ENCODE measurements around the gene MYO18B. TPM values are rescaled to one million over a fixed set of nuclear protein-coding genes. Genes with fewer than 3 reads are reported as not detected.

The MYO18B gene
- total and polyA plus RNA-seq, 2 donors (not counting 3 experiments of a cell fraction or from before 2014, with no cell fraction given), result 0.01 TPM; not detected in 1

GRCh38 chr22:26031641-26032040, 289.7 kb downstream of the MYO18B start:
- no peak for FAIRE-seq

GRCh38 chr22:26033071-26033470, 291.1 kb downstream of the MYO18B start:
- TF ChIP-seq POLR2AphosphoS5 (IDR thresholded peaks at IDR 0.05; ENCODE audit: insufficient read depth, low read depth, low read length) (no peak), POLR2A (IDR thresholded peaks at IDR 0.05; ENCODE audit: low read depth, low read length) (no peak), FOS (IDR thresholded peaks at IDR 0.05; ENCODE audit: borderline replicate concordance, insufficient read depth, low read length) (no peak), JUN (IDR thresholded peaks at IDR 0.05; ENCODE audit: borderline replicate concordance, insufficient read depth, insufficient read length, low read depth) (no peak), CTCF (IDR thresholded peaks at IDR 0.05; ENCODE audit: extremely low read depth in 1 of 2, insufficient read depth in 1 of 2, low read depth in 1 of 2, low read length in 2 of 2) (no peak), MYC (IDR thresholded peaks at IDR 0.05; ENCODE audit: low read depth, low read length) (no peak), MAX (IDR thresholded peaks at IDR 0.05; ENCODE audit: insufficient read depth, insufficient read length) (no peak), EZH2 (IDR thresholded peaks at IDR 0.05; ENCODE audit: borderline replicate concordance, low read depth, low read length, severe bottlenecking) (no peak), GATA2 (IDR thresholded peaks at IDR 0.05; ENCODE audit: insufficient read depth, insufficient read length, low read depth, low read length) (no peak)
- dilution Hi-C loops (cut with MboI; ENCODE audit: extremely low pct_ligation_motif_present, low sequenced_read_pairs) (no loop called here), intact Hi-C loops (cut with micrococcal nuclease) (no loop called here)
- Histone ChIP-seq H3K27ac (ENCODE audit: insufficient read depth, low read depth, low read length) (no peak overlapping the region), H3K27me3 (ENCODE audit: control insufficient read depth in 2 of 2, insufficient read depth in 2 of 2, low read length in 2 of 2) (no peaks in the 10 kb centered on the region), H3K4me2 (ENCODE audit: insufficient read depth, low read length) (no peak overlapping the region), H3K9me1 (replicated peaks; ENCODE audit: control insufficient read depth, extremely low read depth, insufficient read depth, low read length) (no peaks in the 10 kb centered on the region), H2AFZ (ENCODE audit: low read depth, low read length) (no peak overlapping the region), H3K4me3 (replicated peaks in 1 of 3; ENCODE audit: insufficient read depth in 1 of 3, low read depth in 1 of 3, low read length in 3 of 3) (no peak overlapping the region), H3K4me1 (ENCODE audit: control insufficient read depth, extremely low read depth, insufficient read depth, low read length) (no peaks in the 10 kb centered on the region), H4K20me1 (replicated peaks; ENCODE audit: control insufficient read depth, extremely low read depth, insufficient read depth, low read length) (no peaks in the 10 kb centered on the region), H3K9me3 (replicated peaks; ENCODE audit: control insufficient read depth, insufficient read depth, low read length) (peaks cover 21% of the 10 kb centered on the region), H3K36me3 (ENCODE audit: control insufficient read depth in 2 of 2, extremely low read depth in 1 of 2, insufficient read depth in 2 of 2, low read length in 2 of 2) (no peaks in the 10 kb centered on the region), H3K9ac (replicated peaks; ENCODE audit: extremely low read depth, insufficient read depth, low read length) (no peak overlapping the region), H3K79me2 (ENCODE audit: control insufficient read depth, insufficient read depth, low read length) (no peaks in the 10 kb centered on the region)
- FAIRE-seq (no peak), DNase-seq (ENCODE audit: low read depth, low spot score) (no peak)
- BruUV-seq (replicated peaks), result no TSS peak
- ChIA-PET POLR2A (no interaction called here), CTCF (no interaction called here)

More at GRCh38 chr22:26031641-26032040, 289.7 kb downstream of the MYO18B start:
- H4K20me1 ChIP-seq (replicated peaks; ENCODE audit: control insufficient read depth, extremely low read depth, insufficient read depth, low read length), result no peaks in the 10 kb centered on the region
- H3K9ac ChIP-seq (replicated peaks; ENCODE audit: extremely low read depth, insufficient read depth, low read length), result no peak overlapping the region
- ChIA-PET CTCF (no interaction called here), POLR2A (no interaction called here)
- TF ChIP-seq POLR2A (IDR thresholded peaks at IDR 0.05; ENCODE audit: low read depth, low read length) (no peak), EZH2 (IDR thresholded peaks at IDR 0.05; ENCODE audit: borderline replicate concordance, low read depth, low read length, severe bottlenecking) (no peak), JUN (IDR thresholded peaks at IDR 0.05; ENCODE audit: borderline replicate concordance, insufficient read depth, insufficient read length, low read depth) (no peak), MAX (IDR thresholded peaks at IDR 0.05; ENCODE audit: insufficient read depth, insufficient read length) (no peak), MYC (IDR thresholded peaks at IDR 0.05; ENCODE audit: low read depth, low read length) (no peak), FOS (IDR thresholded peaks at IDR 0.05; ENCODE audit: borderline replicate concordance, insufficient read depth, low read length) (no peak), GATA2 (IDR thresholded peaks at IDR 0.05; ENCODE audit: insufficient read depth, insufficient read length, low read depth, low read length) (no peak), POLR2AphosphoS5 (IDR thresholded peaks at IDR 0.05; ENCODE audit: insufficient read depth, low read depth, low read length) (no peak)
- no peak overlapping the region for H3K4me2 ChIP-seq (ENCODE audit: insufficient read depth, low read length)
- H2AFZ ChIP-seq (ENCODE audit: low read depth, low read length), result no peak overlapping the region
- intact Hi-C loops (cut with micrococcal nuclease), result no loop called here
- H3K4me1 ChIP-seq (ENCODE audit: control insufficient read depth, extremely low read depth, insufficient read depth, low read length), result no peaks in the 10 kb centered on the region
- dilution Hi-C loops (cut with MboI; ENCODE audit: extremely low pct_ligation_motif_present, low sequenced_read_pairs), result no loop called here
- H3K79me2 ChIP-seq (ENCODE audit: control insufficient read depth, insufficient read depth, low read length), result no peaks in the 10 kb centered on the region
- H3K9me1 ChIP-seq (replicated peaks; ENCODE audit: control insufficient read depth, extremely low read depth, insufficient read depth, low read length), result no peaks in the 10 kb centered on the region
- no peak for DNase-seq (ENCODE audit: low read depth, low spot score)
- no peak overlapping the region for H3K27ac ChIP-seq (ENCODE audit: insufficient read depth, low read depth, low read length)
- BruUV-seq (replicated peaks), result no TSS peak
- peaks cover 16% of the 10 kb centered on the region for H3K9me3 ChIP-seq (replicated peaks; ENCODE audit: control insufficient read depth, insufficient read depth, low read length)
- H3K4me3 ChIP-seq (replicated peaks in 1 of 3; ENCODE audit: insufficient read depth in 1 of 3, low read depth in 1 of 3, low read length in 3 of 3), result no peak overlapping the region
- H3K27me3 ChIP-seq (ENCODE audit: control insufficient read depth in 2 of 2, insufficient read depth in 2 of 2, low read length in 2 of 2), result no peaks in the 10 kb centered on the region
- H3K36me3 ChIP-seq (ENCODE audit: control insufficient read depth in 2 of 2, extremely low read depth in 1 of 2, insufficient read depth in 2 of 2, low read length in 2 of 2), result no peaks in the 10 kb centered on the region

All from endothelial cell of umbilical vein (primary cell).